ENCODE results near the gene MSI1. TPM values are rescaled to one million over a fixed set of nuclear protein-coding genes. Genes with fewer than 3 reads are reported as not detected.

MSI1 gene
- total RNA-seq, 1 experiment from 2014 or later, result 3.6 TPM

- H3K27me3 ChIP-seq (replicated peaks; ENCODE audit: insufficient read depth, low read depth, low read length, poor library complexity), result peaks cover 5% of the 10 kb centered on the region
- POLR2A ChIA-PET (ENCODE audit: low non-redundant PET), result no interaction called here
Observed at GRCh38 chr12:120362516-120363273, 6.3 kb downstream of the MSI1 start.

GRCh38 chr12:120361506-120362208 lies 7.3 kb downstream of the MSI1 start:
- no peaks in the 10 kb centered on the region for H3K36me3 ChIP-seq (ENCODE audit: insufficient read depth, low read length, poor library complexity, severe bottlenecking)
- H3K4me1 ChIP-seq (ENCODE audit: insufficient read depth, low read length, poor library complexity, severe bottlenecking), result peaks cover 22% of the 10 kb centered on the region
- POLR2A ChIA-PET (ENCODE audit: low non-redundant PET), result no interaction called here
- intact Hi-C loops (cut with micrococcal nuclease; ENCODE audit: unreplicated experiment), result no loop called here
- BruUV-seq (replicated peaks), result no TSS peak
- DNase-seq (ENCODE audit: low spot score), result peak; percentile 97
- CTCF ChIA-PET, result interaction anchor here (0.6 kb wide), 2 partner anchors 15 to 71 kb away, joined by 4 to 5 read pairs; no protein-coding TSS in a partner anchor
- no peaks in the 10 kb centered on the region for H3K27me3 ChIP-seq (replicated peaks; ENCODE audit: insufficient read depth, low read depth, low read length, poor library complexity)
- TF ChIP-seq EZH2 (IDR thresholded peaks at IDR 0.05; ENCODE audit: borderline replicate concordance, low read depth, low read length, poor library complexity, severe bottlenecking) (no peak), CTCF (conservative IDR thresholded peaks at IDR 0.05; ENCODE audit: low read depth, low read length) (no peak)
- H3K27ac ChIP-seq (ENCODE audit: low read depth, low read length, poor library complexity, severe bottlenecking), result peak overlapping the region; percentile 83
- peak overlapping the region; percentile 44 for H3K4me3 ChIP-seq (ENCODE audit: low read depth, low read length, poor library complexity, severe bottlenecking)
- no peaks in the 10 kb centered on the region for H3K9me3 ChIP-seq (ENCODE audit: low read depth, low read length, poor library complexity, severe bottlenecking)

More at GRCh38 chr12:120362516-120363273, 6.3 kb downstream of the MSI1 start:
- intact Hi-C loops (cut with micrococcal nuclease; ENCODE audit: unreplicated experiment), result no loop called here
- Histone ChIP-seq H3K4me3 (ENCODE audit: low read depth, low read length, poor library complexity, severe bottlenecking) (no peak overlapping the region), H3K9me3 (ENCODE audit: low read depth, low read length, poor library complexity, severe bottlenecking) (no peaks in the 10 kb centered on the region), H3K4me1 (ENCODE audit: insufficient read depth, low read length, poor library complexity, severe bottlenecking) (peaks cover 22% of the 10 kb centered on the region), H3K36me3 (ENCODE audit: insufficient read depth, low read length, poor library complexity, severe bottlenecking) (no peaks in the 10 kb centered on the region), H3K27ac (ENCODE audit: low read depth, low read length, poor library complexity, severe bottlenecking) (peak overlapping the region; percentile 83)
- TF ChIP-seq EZH2 (IDR thresholded peaks at IDR 0.05; ENCODE audit: borderline replicate concordance, low read depth, low read length, poor library complexity, severe bottlenecking), result no peak
- TF ChIP-seq CTCF (conservative IDR thresholded peaks at IDR 0.05; ENCODE audit: low read depth, low read length), result no peak
- no peak for DNase-seq (ENCODE audit: low spot score)
- CTCF ChIA-PET, result no interaction called here
- BruUV-seq (replicated peaks), result no TSS peak

GRCh38 chr12:120359128-120359527 lies 9.8 kb downstream of the MSI1 start:
- POLR2A ChIA-PET (ENCODE audit: low non-redundant PET), result no interaction called here
- Histone ChIP-seq H3K27ac (ENCODE audit: low read depth, low read length, poor library complexity, severe bottlenecking) (no peak overlapping the region), H3K36me3 (ENCODE audit: insufficient read depth, low read length, poor library complexity, severe bottlenecking) (no peaks in the 10 kb centered on the region), H3K4me3 (ENCODE audit: low read depth, low read length, poor library complexity, severe bottlenecking) (no peak overlapping the region), H3K27me3 (replicated peaks; ENCODE audit: insufficient read depth, low read depth, low read length, poor library complexity) (no peaks in the 10 kb centered on the region), H3K9me3 (ENCODE audit: low read depth, low read length, poor library complexity, severe bottlenecking) (no peaks in the 10 kb centered on the region), H3K4me1 (ENCODE audit: insufficient read depth, low read length, poor library complexity, severe bottlenecking) (peaks cover 22% of the 10 kb centered on the region)
- TF ChIP-seq CTCF (conservative IDR thresholded peaks at IDR 0.05; ENCODE audit: low read depth, low read length) (no peak), EZH2 (IDR thresholded peaks at IDR 0.05; ENCODE audit: borderline replicate concordance, low read depth, low read length, poor library complexity, severe bottlenecking) (no peak)
- intact Hi-C loops (cut with micrococcal nuclease; ENCODE audit: unreplicated experiment), result loop anchor here (10.0 kb wide), 1 partner anchor 756 kb away; no protein-coding TSS in a partner anchor
- no TSS peak for BruUV-seq (replicated peaks)
- DNase-seq (ENCODE audit: low spot score), result no peak
- CTCF ChIA-PET, result no interaction called here
